Endothelial cell of umbilical vein (primary cell): ENCODE measurements around the gene LGALS1. TPM values are rescaled to one million over a fixed set of nuclear protein-coding genes. Genes with fewer than 3 reads are reported as not detected.

Source experiments
- BruUV-seq: library from RNA; stranded (reverse); fragments of 400-500 nt; replicated peaks from 2 replicates; lab custom pipeline; 2021; lab: Mats Ljungman, UMichigan
- CTCF ChIA-PET: fragments of 300-600, 350-600 bp; sonication (Branson Sonifier 250); formaldehyde crosslinking; loops from one replicate; lab custom pipeline; 2021; ENCODE audit warnings: antibody characterized with exemption, inconsistent platforms; lab: Charles Lee
- POLR2A ChIA-PET: fragments of 300-600, 350-600 bp; sonication (Branson Sonifier 250); formaldehyde crosslinking; loops from one replicate; lab custom pipeline; 2021; ENCODE audit warnings: antibody characterized with exemption, inconsistent platforms; lab: Charles Lee
- DNase-seq: peaks from one replicate; pipeline ENCODE4 v3.0.0-alpha.2; 2011; ENCODE audit warnings: low read depth, low spot score
- FAIRE-seq: peaks from 2 replicates; lab custom pipeline; 2011; peaks lifted over from hg19 to GRCh38; lab: Jason Lieb, UNC
- H2AFZ ChIP-seq: 2 replicates; pipeline ENCODE4 v1.6.0; 2012; ENCODE audit warnings: low read depth, low read length, control low read depth, inconsistent platforms
- H3K27ac ChIP-seq: 2 replicates; pipeline ENCODE4 v1.5.1; 2011; ENCODE audit warnings: low read depth, mild to moderate bottlenecking, control low read depth, low read length, moderate library complexity; ENCODE audit not compliant: insufficient read depth
- H3K27me3 ChIP-seq, 2 experiments: 2 replicates each; pipeline versions ENCODE4 v1.6.0 to v1.6.1; 2011; ENCODE audit warnings: low read length in 2 of 2, mixed read lengths in 1 of 2; ENCODE audit not compliant: control insufficient read depth in 2 of 2, insufficient read depth in 2 of 2
- H3K36me3 ChIP-seq, 2 experiments: 2 replicates in 1 of 2; 3 replicates in 1 of 2; pipeline ENCODE4 v1.5.1; 2011; ENCODE audit warnings: low read length in 2 of 2, mild to moderate bottlenecking in 1 of 2, moderate library complexity in 1 of 2; ENCODE audit not compliant: control insufficient read depth in 2 of 2, insufficient read depth in 2 of 2; ENCODE audit errors: extremely low read depth in 1 of 2
- H3K4me1 ChIP-seq: 3 replicates; pipeline ENCODE4 v1.5.1; 2011; ENCODE audit warnings: mild to moderate bottlenecking, low read length; ENCODE audit not compliant: control insufficient read depth, insufficient read depth; ENCODE audit errors: extremely low read depth
- H3K4me2 ChIP-seq: 2 replicates; pipeline ENCODE4 v1.6.1; 2011; ENCODE audit warnings: low read length, control low read depth, mixed read lengths; ENCODE audit not compliant: insufficient read depth
- H3K4me3 ChIP-seq, 3 experiments: fragments of 200-600 bp in 1 of 3; sonication (generic), shearing (Covaris generic) in 1 of 3; replicated peaks in 1 of 3; 2 replicates each; pipeline ENCODE4 v1.5.1; 2011 to 2016; ENCODE audit warnings: control low read depth in 3 of 3, low read length in 3 of 3, mild to moderate bottlenecking in 2 of 3, inconsistent platforms in 1 of 3, low read depth in 1 of 3, moderate library complexity in 1 of 3; ENCODE audit not compliant: insufficient read depth in 1 of 3
- H3K79me2 ChIP-seq: 2 replicates; pipeline ENCODE4 v1.6.0; 2012; ENCODE audit warnings: low read length, inconsistent platforms; ENCODE audit not compliant: control insufficient read depth, insufficient read depth
- H3K9ac ChIP-seq: replicated peaks from 2 replicates; pipeline ENCODE3; 2011; ENCODE audit warnings: low read length, control low read depth; ENCODE audit not compliant: insufficient read depth; ENCODE audit errors: extremely low read depth
- H3K9me1 ChIP-seq: replicated peaks from 3 replicates; pipeline ENCODE4 v1.6.0; 2011; ENCODE audit warnings: mild to moderate bottlenecking, low read length; ENCODE audit not compliant: control insufficient read depth, insufficient read depth; ENCODE audit errors: extremely low read depth
- H3K9me3 ChIP-seq: replicated peaks from 2 replicates; pipeline ENCODE4 v1.5.1; 2012; ENCODE audit warnings: low read length, inconsistent platforms; ENCODE audit not compliant: control insufficient read depth, insufficient read depth
- H4K20me1 ChIP-seq: replicated peaks from 2 replicates; pipeline ENCODE3; 2011; ENCODE audit warnings: mild to moderate bottlenecking, low read length; ENCODE audit not compliant: control insufficient read depth, insufficient read depth; ENCODE audit errors: extremely low read depth
- CTCF ChIP-seq, 2 donors: IDR thresholded peaks; 1 replicate in 1 of 2; 2 replicates in 1 of 2; pipeline ENCODE4 v1.5.1; 2011; ENCODE audit warnings: low read length in 2 of 2, mild to moderate bottlenecking in 2 of 2, moderate library complexity in 2 of 2, control low read depth in 1 of 2, inconsistent platforms in 1 of 2, low read depth in 1 of 2; ENCODE audit not compliant: insufficient read depth in 1 of 2; ENCODE audit errors: extremely low read depth in 1 of 2
- EZH2 ChIP-seq: IDR thresholded peaks from 2 replicates; pipeline ENCODE4 v1.6.1; 2012; ENCODE audit warnings: borderline replicate concordance, low read depth, mild to moderate bottlenecking, moderate library complexity, low read length, inconsistent platforms; ENCODE audit not compliant: severe bottlenecking
- FOS ChIP-seq: IDR thresholded peaks from 2 replicates; pipeline ENCODE4 v1.6.1; 2011; ENCODE audit warnings: mild to moderate bottlenecking, low read length, moderate library complexity, borderline replicate concordance; ENCODE audit not compliant: insufficient read depth
- GATA2 ChIP-seq: IDR thresholded peaks from 2 replicates; pipeline ENCODE4 v1.7.0; 2011; ENCODE audit warnings: low read depth, mild to moderate bottlenecking, moderate library complexity, mixed read lengths, low read length; ENCODE audit not compliant: insufficient read length, insufficient read depth
- JUN ChIP-seq: IDR thresholded peaks from 2 replicates; pipeline ENCODE4 v1.6.1; 2011; ENCODE audit warnings: borderline replicate concordance, low read depth; ENCODE audit not compliant: insufficient read length, insufficient read depth
- MAX ChIP-seq: IDR thresholded peaks from 2 replicates; pipeline ENCODE4 v1.6.1; 2011; ENCODE audit not compliant: insufficient read depth, insufficient read length
- MYC ChIP-seq: IDR thresholded peaks from one replicate; pipeline ENCODE4 v1.6.1; 2011; ENCODE audit warnings: mild to moderate bottlenecking, low read depth, low read length
- POLR2A ChIP-seq: IDR thresholded peaks from 2 replicates; pipeline ENCODE4 v1.6.1; 2012; ENCODE audit warnings: low read depth, mild to moderate bottlenecking, control low read depth, low read length
- POLR2AphosphoS5 ChIP-seq: IDR thresholded peaks from 2 replicates; pipeline ENCODE4 v1.6.1; 2012; ENCODE audit warnings: low read depth, mild to moderate bottlenecking, control low read depth, low read length, moderate library complexity; ENCODE audit not compliant: insufficient read depth
- dilution Hi-C: fragments of 300-500 bp; cut with MboI; formaldehyde crosslinking; loops from one replicate; pipeline ENCODE4 v1.15.0; 2019; ENCODE audit warnings: low sequenced_read_pairs; ENCODE audit not compliant: extremely low pct_ligation_motif_present
- intact Hi-C: fragments of 100-400 bp; cut with micrococcal nuclease; formaldehyde crosslinking; loops from one replicate; pipeline ENCODE4 v1.10.0; 2022
- polyA plus RNA-seq, 4 experiments: library from polyadenylated mRNA; depleted of rRNA in 3 of 4; stranded (reverse) in 3 of 4; unstranded in 1 of 4; fragments of >200 nt; gene quantifications; 2 replicates each; pipeline versions ENCODE4 v1.2.1 to v1.2.3, GENCODE V29; 2011 to 2012; ENCODE audit warnings: missing spikeins in 1 of 4
- total RNA-seq: library from RNA; stranded (reverse); gene quantifications from 2 replicates; pipeline ENCODE4 v1.2.3, GENCODE V29; 2021

Gene LGALS1
- total and polyA plus RNA-seq, 2 donors (not counting 3 experiments of a cell fraction or from before 2014, with no cell fraction given): 2,698 to 13,642 TPM

GRCh38 chr22:37633625-37634416 lies 41.6 kb upstream of the LGALS1 start:
- Histone ChIP-seq H3K4me1 (peaks cover 17% of the 10 kb centered on the region), H2AFZ (peak overlapping the region; percentile 72), H3K9me3 (no peaks in the 10 kb centered on the region), H3K4me2 (peak overlapping the region; percentile 57), H3K36me3 (no peaks in the 10 kb centered on the region), H3K79me2 (no peaks in the 10 kb centered on the region), H3K4me3 (no peak overlapping the region), H4K20me1 (no peaks in the 10 kb centered on the region), H3K27ac (peak overlapping the region; percentile 72), H3K27me3 (no peaks in the 10 kb centered on the region), H3K9ac (peak overlapping the region; percentile 53), H3K9me1 (no peaks in the 10 kb centered on the region)
- peak; percentile 88 for FAIRE-seq
- TF ChIP-seq MYC: no peak
- no peak for TF ChIP-seq JUN
- peak; percentile 70 for TF ChIP-seq POLR2AphosphoS5
- TF ChIP-seq GATA2: no peak
- no peak for TF ChIP-seq POLR2A
- TF ChIP-seq CTCF (IDR thresholded peaks at IDR 0.05; ENCODE audit: extremely low read depth in 1 of 2, insufficient read depth in 1 of 2, low read depth in 1 of 2, low read length in 2 of 2): peak in 1 of 2 donors; percentile 44
- TF ChIP-seq EZH2: no peak
- no peak for TF ChIP-seq MAX
- TF ChIP-seq FOS: peak; percentile 78
- DNase-seq: peak; percentile 72
- no TSS peak for BruUV-seq
- CTCF ChIA-PET: interaction anchor here (0.6 to 4.6 kb wide), 13 partner anchors 9 to 148 kb away, joined by 3 to 32 read pairs (median 3); partner anchors contain the start of gene LGALS1
- POLR2A ChIA-PET: no interaction called here
- dilution Hi-C loops (no loop called here), intact Hi-C loops (loop anchor here (2.0 kb wide), 1 partner anchor 25 kb away; the partner anchor contains the start of gene GGA1)
